GM19193 (cell line): ENCODE data around the gene KIRREL3.

ENCODE experiments used
- POLR2A ChIP-seq: IDR thresholded peaks from 4 replicates; pipeline ENCODE4 v1.6.1; 2011; ENCODE audit not compliant: insufficient read depth, insufficient read length; ENCODE audit errors: extremely low read depth

The KIRREL3 gene

DNA sequence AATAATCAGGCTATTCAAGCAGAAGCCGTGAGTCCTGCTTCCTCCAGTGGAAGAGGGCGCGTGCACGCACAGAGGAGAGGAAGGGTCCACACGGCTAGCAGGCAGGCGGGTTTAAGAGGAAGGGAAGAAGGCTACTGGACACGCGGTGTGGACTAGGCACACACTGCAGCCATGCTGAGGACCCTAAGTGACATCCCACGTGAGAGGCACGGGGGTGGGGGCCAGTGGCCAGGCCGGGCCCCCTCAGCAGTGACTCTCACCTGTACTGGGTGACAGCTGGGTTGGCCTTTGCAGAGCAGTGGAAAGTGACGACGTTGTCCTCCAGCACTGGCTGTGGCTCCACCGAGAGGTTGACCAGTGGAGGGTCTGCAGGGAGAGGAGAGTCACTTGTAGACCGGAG lies 544.5 kb downstream of the KIRREL3 start:
- TF ChIP-seq POLR2A: no peak

DNA sequence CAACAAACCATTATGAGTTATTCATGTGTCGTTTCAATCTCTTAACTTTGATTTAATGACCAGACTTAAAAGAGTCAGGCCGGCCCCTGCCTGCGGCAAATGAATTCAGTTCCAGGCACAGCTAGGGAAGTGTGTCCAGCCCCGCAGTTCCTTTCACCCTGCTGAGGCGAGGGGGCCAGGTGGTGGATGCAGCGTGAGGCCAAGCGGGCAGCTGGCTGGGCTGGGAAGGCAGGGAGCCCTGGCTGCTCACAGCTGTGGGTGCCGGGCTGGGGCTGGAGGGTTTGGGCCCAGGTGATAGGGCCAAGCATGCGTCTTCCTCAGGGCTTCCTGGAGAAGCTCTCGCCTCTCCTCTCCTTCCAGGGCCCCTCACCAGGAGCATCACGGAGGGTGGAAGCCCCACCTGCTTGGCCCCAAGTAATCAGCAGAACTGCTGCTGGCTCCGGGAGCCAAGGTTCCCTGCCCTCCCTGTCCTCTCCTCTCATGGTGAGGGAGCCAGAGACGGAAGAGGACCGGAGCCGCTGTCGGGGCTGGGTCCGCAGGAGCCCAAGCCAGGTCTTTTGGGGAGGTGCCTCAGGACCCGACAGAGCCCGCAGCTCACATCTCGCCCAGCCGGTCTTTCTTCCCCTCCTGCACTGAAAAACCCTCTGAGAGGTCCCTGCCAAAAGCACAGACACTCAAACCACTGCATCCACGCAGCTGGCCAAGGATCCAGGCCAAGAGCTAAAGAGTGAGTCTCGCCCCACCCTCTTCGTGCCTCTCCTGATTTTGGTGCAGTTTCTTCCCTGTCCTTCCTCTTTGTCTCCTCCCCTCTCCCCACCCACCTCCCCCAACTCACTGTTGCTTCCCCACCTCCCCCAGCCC lies 548.1 kb downstream of the KIRREL3 start:
- no peak for TF ChIP-seq POLR2A

DNA sequence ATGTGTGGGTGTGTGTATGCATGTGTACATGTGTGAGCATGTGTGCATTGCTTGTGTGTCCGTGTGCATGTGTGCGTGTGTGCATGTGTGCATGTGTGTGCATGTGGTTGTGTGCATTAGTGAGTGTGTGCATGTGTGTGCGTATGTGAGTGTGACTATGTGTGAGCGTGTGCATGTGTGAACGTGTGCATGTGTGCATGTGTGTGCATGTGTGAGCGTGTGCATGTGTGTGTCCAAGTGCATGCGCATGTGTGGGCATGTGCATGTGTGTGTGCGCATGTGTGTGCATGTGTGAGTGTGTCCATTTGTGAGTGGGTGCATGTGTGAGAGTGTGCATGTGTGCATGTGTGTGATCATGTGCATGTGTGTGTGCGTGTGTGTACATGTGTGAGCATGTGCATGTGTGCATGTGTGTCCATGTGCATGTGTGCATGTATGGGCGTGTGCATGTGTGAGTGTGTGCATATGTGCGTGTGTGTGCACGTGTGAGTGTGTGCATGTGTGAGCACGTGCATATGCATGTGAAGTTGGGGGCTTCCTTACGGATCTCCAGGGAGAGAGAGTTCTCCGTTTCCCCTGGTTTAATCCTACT lies 549.3 kb downstream of the KIRREL3 start:
- TF ChIP-seq POLR2A: no peak

DNA sequence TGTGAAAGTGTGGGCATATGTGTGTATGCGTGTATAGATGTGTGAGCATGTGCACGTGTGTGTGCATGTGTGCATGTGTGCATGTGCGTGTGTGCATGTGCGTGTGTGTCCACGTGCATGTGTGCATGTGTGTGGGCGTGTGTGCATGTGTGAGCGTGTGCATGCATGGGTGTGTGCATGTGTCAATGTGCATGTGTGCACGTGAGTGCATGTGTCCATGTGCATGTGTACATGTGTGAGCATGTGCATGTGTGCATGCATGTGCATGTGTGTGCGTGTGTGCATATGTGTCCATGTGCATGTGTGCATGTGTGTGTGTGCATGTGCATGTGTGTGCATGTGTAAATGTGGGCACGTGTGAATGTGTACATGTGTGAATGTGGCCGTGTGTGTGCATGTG lies 549.8 kb downstream of the KIRREL3 start:
- no peak for TF ChIP-seq POLR2A

DNA sequence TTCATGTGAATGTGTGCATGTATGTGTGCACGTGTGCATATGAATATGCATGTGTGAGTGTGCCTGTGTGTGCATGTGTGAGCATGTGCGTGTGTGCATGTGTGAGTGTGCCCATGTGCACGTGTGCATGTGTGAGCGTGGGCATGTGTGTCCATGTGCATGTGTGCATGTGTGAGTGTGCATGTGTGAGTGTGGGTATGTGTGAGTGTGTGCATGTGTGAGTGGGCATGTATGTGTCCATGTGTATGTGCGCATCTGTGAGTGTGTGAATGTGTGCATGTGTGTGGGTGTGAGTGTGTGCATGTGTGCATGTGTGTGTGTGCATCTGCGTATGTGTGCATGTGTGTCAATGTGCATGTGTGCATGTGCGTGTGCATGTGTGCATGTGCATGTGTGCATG lies 550.4 kb downstream of the KIRREL3 start:
- no peak for TF ChIP-seq POLR2A

DNA sequence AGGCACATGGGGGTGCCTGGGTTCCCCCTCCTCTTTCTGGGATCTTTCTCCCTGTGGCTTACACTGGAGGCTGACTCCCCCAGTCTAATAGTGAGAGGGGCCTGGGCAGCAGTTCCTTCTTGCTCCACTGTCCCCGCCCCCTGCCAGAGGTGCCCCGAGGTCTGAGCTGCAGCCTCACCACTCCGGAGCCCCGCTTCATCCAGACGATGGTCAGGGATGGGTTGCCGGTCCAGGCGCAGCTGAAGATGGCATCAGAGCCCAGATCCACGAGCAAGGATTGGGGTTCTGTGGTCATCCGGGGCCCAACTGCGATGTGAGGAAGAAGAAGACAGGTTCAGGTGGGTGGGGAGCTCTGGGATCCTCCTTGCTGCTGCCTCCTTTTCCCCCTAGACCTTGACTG lies 554.0 kb downstream of the KIRREL3 start:
- no peak for TF ChIP-seq POLR2A

DNA sequence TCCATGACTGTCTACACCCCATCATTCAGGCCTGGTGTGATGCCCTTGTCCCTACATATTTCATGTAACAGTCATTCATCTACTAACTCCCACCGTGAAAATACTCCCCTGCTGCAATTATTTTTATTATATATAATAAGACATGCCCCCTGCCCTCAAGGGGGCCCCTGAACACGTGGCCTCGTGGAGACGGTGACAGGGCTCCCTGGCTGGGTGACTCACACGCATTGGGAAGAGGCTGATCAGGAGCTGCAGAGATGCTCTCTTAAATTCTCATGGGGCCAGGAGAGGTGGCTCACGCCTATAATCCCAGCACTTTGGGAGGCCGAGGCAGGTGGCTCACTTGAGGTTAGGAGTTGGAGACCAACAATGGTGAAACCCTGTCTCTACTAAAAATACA lies 556.5 kb downstream of the KIRREL3 start:
- TF ChIP-seq POLR2A: no peak

DNA sequence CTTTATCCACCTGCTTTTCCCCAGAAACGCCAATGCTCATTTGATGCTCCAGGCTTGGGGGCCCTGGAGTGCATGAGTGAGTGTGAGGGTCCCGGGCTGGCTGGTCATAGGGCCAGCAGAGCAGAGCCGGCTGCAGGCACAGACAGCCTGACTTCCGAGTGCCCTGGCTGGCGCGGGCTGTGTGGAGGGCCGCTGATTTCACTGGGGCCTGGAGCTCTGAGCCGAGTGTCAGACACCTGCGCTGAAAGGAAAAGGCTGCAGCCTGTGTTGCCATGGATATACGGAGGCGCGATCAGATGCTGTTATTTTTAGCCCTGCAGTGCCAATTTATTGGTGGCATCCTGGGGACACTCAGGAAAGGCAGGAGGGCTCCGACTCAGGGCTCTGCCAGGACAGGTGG lies 557.5 kb downstream of the KIRREL3 start:
- no peak for TF ChIP-seq POLR2A

DNA sequence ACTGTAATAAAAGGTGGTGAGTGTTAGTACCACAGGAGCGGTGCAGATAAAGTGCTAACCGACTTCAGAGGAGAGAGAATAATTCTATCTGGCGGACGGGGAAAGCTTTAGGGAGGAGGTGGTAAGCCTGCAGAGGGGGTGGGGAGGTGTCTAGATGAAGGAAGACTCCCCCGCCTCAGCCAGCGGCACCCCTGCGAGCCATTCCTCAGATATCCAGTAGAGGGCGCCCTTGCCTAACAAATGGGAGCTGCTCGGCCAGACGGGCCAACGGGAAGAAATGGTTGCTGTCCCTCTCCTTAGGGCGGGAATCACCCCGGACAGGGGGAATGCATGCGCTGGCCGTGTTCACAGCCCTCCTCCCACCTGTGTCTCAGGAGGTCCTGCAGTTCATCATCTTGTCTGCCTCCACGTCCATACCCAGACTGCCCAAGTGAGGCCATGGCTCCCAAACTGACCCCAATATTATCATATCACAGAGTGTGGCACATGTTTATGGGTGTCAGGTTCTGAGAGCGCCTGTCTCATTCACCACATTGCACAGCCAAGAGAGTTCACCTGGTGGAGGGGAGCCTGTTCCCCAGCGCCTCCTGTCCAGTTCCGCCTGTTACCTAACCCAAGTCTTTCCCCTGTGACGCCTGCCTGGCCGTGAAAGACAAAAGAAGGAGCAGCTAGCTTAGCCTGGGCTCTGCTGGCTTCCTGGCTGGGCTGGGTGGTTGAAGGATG lies 559.6 kb downstream of the KIRREL3 start:
- TF ChIP-seq POLR2A: no peak

- TF ChIP-seq POLR2A: no peak
Observed at GRCh38 chr11:126440276-126440675, 560.3 kb downstream of the KIRREL3 start.

DNA sequence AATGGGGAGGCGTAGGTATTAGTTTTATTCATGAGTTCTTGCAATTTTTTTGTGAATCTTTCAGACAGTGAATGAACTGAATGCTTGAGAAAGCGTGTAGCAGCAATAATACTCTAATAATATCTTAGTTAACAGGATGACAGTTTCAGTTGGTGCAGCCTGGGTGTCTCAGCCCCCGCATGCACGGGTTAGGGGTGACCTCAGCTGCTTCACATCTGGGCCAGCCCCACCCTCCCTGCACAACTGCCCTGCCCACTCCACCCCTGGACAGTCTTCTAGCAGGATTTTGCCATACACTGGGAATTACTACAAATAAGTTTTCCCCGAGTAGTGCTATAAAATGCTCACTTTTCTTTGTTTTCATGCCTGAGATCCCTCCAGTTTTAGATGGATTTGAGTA lies 561.9 kb downstream of the KIRREL3 start:
- no peak for TF ChIP-seq POLR2A

DNA sequence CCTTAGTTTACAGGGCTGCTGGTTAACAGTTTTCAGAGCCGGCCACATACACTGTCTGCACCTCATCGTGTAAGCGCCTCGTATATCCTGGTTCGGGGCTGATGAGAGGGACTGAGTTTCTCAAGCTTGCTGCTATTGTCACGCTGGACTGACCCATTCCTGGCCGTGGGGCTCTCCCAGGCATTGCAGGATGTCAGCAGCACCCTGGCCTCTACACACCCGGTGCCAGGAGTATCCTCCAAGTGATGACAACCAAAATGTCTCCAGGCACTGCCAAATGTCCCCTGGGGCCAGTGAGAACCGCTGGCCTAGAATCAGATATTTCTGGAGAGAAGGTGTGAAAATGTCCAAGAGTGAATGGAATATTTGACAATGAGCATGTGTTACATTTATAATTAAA lies 562.3 kb downstream of the KIRREL3 start:
- no peak for TF ChIP-seq POLR2A

DNA sequence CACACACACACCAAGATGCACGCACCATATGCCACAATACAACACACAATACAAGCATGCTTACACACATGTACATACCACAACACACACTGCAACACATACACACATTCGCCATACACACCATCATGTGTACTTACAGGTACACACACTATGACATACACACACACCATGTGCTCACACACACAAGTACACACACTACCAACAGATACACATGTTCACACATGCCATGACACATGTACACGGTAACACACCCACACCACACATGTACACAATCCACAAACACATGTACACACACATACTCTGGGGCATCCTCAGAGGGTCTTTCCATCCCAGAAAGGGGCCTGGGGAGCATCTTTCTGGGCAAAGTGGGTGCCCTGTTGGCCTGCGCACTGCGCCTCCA lies 562.8 kb downstream of the KIRREL3 start:
- TF ChIP-seq POLR2A: no peak

GRCh38 chr11:126436209-126436755 lies 564.3 kb downstream of the KIRREL3 start:
- no peak for TF ChIP-seq POLR2A

GRCh38 chr11:126434950-126435335 lies 565.6 kb downstream of the KIRREL3 start:
- no peak for TF ChIP-seq POLR2A
